GM23338 (cell line): ENCODE data around the gene MICALL1. TPM values are rescaled to one million over a fixed set of nuclear protein-coding genes. Genes with fewer than 3 reads are reported as not detected.

Source experiments
- ATAC-seq: fragments of 200-7000 bp; cut with Tn5 transposase; 3 replicates; pipeline ENCODE4 v1.9.1; 2020
- DNase-seq: peaks from one replicate; pipeline ENCODE4 v3.0.0-alpha.2; 2015; ENCODE audit warnings: low spot score
- H2AFZ ChIP-seq: fragments of 200-600 bp; sonication (generic); 2 replicates; pipeline ENCODE4 v1.8.0; 2016; ENCODE audit warnings: antibody characterized with exemption, mild to moderate bottlenecking, moderate library complexity
- H3F3A ChIP-seq: fragments of 200-600 bp; sonication (generic); replicated peaks from 2 replicates; pipeline ENCODE4 v1.8.0; 2017; ENCODE audit warnings: antibody characterized with exemption, mixed run types, low read depth
- H3K27ac ChIP-seq: fragments of 200-600 bp; sonication (generic); 2 replicates; pipeline ENCODE4 v1.6.1; 2016; ENCODE audit warnings: low read depth
- H3K27me3 ChIP-seq: fragments of 200-600 bp; sonication (generic); 2 replicates; pipeline ENCODE4 v1.8.0; 2016; ENCODE audit warnings: mild to moderate bottlenecking, mixed run types, moderate library complexity; ENCODE audit not compliant: insufficient read depth
- H3K36me3 ChIP-seq: fragments of 200-600 bp; sonication (generic); 2 replicates; pipeline ENCODE4 v1.8.0; 2016; ENCODE audit warnings: mild to moderate bottlenecking; ENCODE audit not compliant: insufficient read depth
- H3K4me1 ChIP-seq: fragments of 200-600 bp; sonication (generic); 2 replicates; pipeline ENCODE4 v1.8.0; 2016; ENCODE audit warnings: mild to moderate bottlenecking, moderate library complexity; ENCODE audit not compliant: insufficient read depth
- H3K4me2 ChIP-seq: fragments of 200-600 bp; sonication (generic); 2 replicates; pipeline ENCODE4 v1.7.1; 2017; ENCODE audit warnings: mixed run types
- H3K4me3 ChIP-seq: fragments of 200-600 bp; sonication (generic); 2 replicates; pipeline ENCODE4 v1.6.1; 2016; ENCODE audit warnings: mixed run types
- H3K79me2 ChIP-seq: fragments of 200-600 bp; sonication (generic); replicated peaks from 2 replicates; pipeline ENCODE4 v1.8.0; 2017; ENCODE audit warnings: mild to moderate bottlenecking; ENCODE audit not compliant: insufficient read depth
- H3K9me2 ChIP-seq: fragments of 200-600 bp; sonication (generic); 2 replicates; pipeline ENCODE4 v1.8.0; 2017; ENCODE audit not compliant: insufficient read depth
- H4K20me1 ChIP-seq: fragments of 200-600 bp; sonication (generic); replicated peaks from 2 replicates; pipeline ENCODE4 v1.8.0; 2017; ENCODE audit warnings: mild to moderate bottlenecking; ENCODE audit not compliant: insufficient read depth
- H3K27ac Mint-ChIP-seq: 2 replicates; pipeline ENCODE4 v1.8.0; 2020; ENCODE audit warnings: inconsistent platforms, mild to moderate bottlenecking, moderate library complexity, mixed read lengths
- H3K27me3 Mint-ChIP-seq: 3 replicates; pipeline ENCODE4 v1.8.0; 2022; ENCODE audit warnings: low read depth, mild to moderate bottlenecking, moderate library complexity, mixed read lengths, inconsistent platforms; ENCODE audit not compliant: insufficient read depth, poor library complexity
- H3K36me3 Mint-ChIP-seq: 3 replicates; pipeline ENCODE4 v1.8.0; 2021; ENCODE audit warnings: low read depth, mild to moderate bottlenecking, inconsistent platforms, moderate library complexity, mixed read lengths
- H3K4me1 Mint-ChIP-seq: 3 replicates; pipeline ENCODE4 v1.8.0; 2020; ENCODE audit warnings: mild to moderate bottlenecking, inconsistent platforms, mixed read lengths
- H3K4me3 Mint-ChIP-seq: 3 replicates; pipeline ENCODE4 v1.8.0; 2021; ENCODE audit warnings: moderate library complexity, mild to moderate bottlenecking, inconsistent platforms, mixed read lengths
- H3K9me3 Mint-ChIP-seq: 3 replicates; pipeline ENCODE4 v1.8.0; 2020; ENCODE audit warnings: moderate library complexity, mild to moderate bottlenecking, inconsistent platforms, mixed read lengths
- CREB1 ChIP-seq: fragments of 250-450 bp; sonication (Bioruptor Pico); IDR thresholded peaks from 2 replicates; pipeline ENCODE4 v1.5.0; 2020; ENCODE audit warnings: low read depth, mild to moderate bottlenecking, moderate library complexity
- EZH2 ChIP-seq: fragments of 200-600 bp; sonication (generic); IDR thresholded peaks from one replicate; pipeline ENCODE4 v1.8.0; 2017; ENCODE audit warnings: antibody characterized with exemption, mild to moderate bottlenecking, low read depth; ENCODE audit not compliant: unreplicated experiment
- EZH2phosphoT487 ChIP-seq: fragments of 200-600 bp; sonication (generic); IDR thresholded peaks from one replicate; pipeline ENCODE4 v1.8.1; 2018; ENCODE audit warnings: antibody characterized with exemption; ENCODE audit not compliant: unreplicated experiment
- JUNB ChIP-seq: IDR thresholded peaks from one replicate; pipeline ENCODE4 v1.6.1; 2016; ENCODE audit warnings: antibody characterized with exemption; ENCODE audit not compliant: unreplicated experiment
- NANOG ChIP-seq: IDR thresholded peaks from 2 replicates; pipeline ENCODE4 v1.6.1; 2016; ENCODE audit warnings: antibody characterized with exemption, borderline replicate concordance
- POLR2AphosphoS5 ChIP-seq: IDR thresholded peaks from 2 replicates; pipeline ENCODE4 v1.6.1; 2016; ENCODE audit warnings: antibody characterized with exemption, low read depth
- STAT1 ChIP-seq: IDR thresholded peaks from one replicate; pipeline ENCODE4 v1.6.1; 2016; ENCODE audit warnings: antibody characterized with exemption; ENCODE audit not compliant: unreplicated experiment
- ZNF114 ChIP-seq: fragments of 250-450 bp; sonication (Bioruptor Pico); IDR thresholded peaks from 2 replicates; pipeline ENCODE4 v1.5.0; 2020; ENCODE audit warnings: mild to moderate bottlenecking, moderate library complexity
- ZNF331 ChIP-seq: fragments of 250-450 bp; sonication (Bioruptor Pico); IDR thresholded peaks from 2 replicates; pipeline ENCODE4 v1.5.0; 2020; ENCODE audit warnings: low read depth, mild to moderate bottlenecking, moderate library complexity
- polyA plus RNA-seq: library from polyadenylated mRNA; unstranded; fragments of >200 nt; fragmentation: Nextera tagmentation; extraction: Ambion mirVana; gene quantifications from 2 replicates; pipeline ENCODE4 v1.2.1, GENCODE V29; 2016
- total RNA-seq: library from RNA; depleted of rRNA; stranded (reverse); fragments of >200 nt; shearing (Covaris generic); gene quantifications from 2 replicates; pipeline ENCODE4 v1.2.3, GENCODE V29; 2014
- TF ChIP-seq, protein P1 (sequence below): IDR thresholded peaks from one replicate; pipeline ENCODE4 v1.6.1; 2018; ENCODE audit warnings: antibody characterized with exemption; ENCODE audit not compliant: unreplicated experiment
- TF ChIP-seq, protein P2 (sequence below): fragments of 250-450 bp; sonication (Bioruptor Pico); IDR thresholded peaks from 2 replicates; pipeline ENCODE4 v1.5.0; 2020; ENCODE audit warnings: mild to moderate bottlenecking, moderate library complexity
- TF ChIP-seq, protein P3 (sequence below): IDR thresholded peaks from 2 replicates; pipeline ENCODE4 v1.6.1; 2016; ENCODE audit warnings: antibody characterized with exemption
- TF ChIP-seq, protein P4 (sequence below), 2 experiments: fragments of 200-600 bp in 1 of 2; sonication (generic) in 1 of 2; conservative IDR thresholded peaks; 2 replicates each; pipeline versions ENCODE4 v1.5.1 to v1.6.1; 2016 to 2017; ENCODE audit warnings: antibody characterized with exemption in 2 of 2, low read depth in 2 of 2, mild to moderate bottlenecking in 2 of 2, moderate library complexity in 1 of 2

The MICALL1 gene
- total and polyA plus RNA-seq, 2 experiments from 2014 or later = 5.9 to 33.1 TPM

DNA sequence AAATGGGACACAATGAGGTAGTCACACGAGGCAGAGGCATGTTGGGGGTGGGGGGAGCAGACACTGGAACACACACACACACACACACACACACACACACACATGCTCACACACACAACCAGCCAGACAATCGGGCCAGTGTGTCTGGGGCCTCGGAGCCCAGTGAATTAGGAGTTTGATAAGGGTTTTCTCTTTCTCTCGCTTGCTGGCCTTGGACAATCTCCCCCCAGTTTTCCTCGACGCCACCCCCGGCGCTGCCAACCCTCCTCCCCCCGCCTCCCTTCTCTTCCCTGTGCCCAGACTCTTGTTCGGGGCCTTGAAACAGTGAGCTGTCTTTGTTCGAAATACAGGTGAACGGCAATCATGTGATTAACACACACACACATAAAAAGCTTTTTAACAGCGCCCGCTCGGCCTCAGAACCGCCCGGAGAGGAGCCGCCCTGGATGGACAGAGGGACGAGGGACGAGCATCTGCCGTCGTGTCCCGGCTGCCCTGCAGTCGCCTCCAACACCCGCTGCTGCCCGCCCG lies 79.7 kb downstream of the MICALL1 start:
- no peaks in the 10 kb centered on the region for H4K20me1 ChIP-seq
- H3K4me1 ChIP-seq = peaks cover 10% of the 10 kb centered on the region
- H3K4me1 Mint-ChIP-seq = peaks cover 24% of the 10 kb centered on the region
- no peaks in the 10 kb centered on the region for H3K79me2 ChIP-seq
- no peak overlapping the region for H3K27ac Mint-ChIP-seq
- H3K27ac ChIP-seq = no peak overlapping the region
- H3K4me2 ChIP-seq = no peak overlapping the region
- H3K27me3 ChIP-seq = peaks cover 25% of the 10 kb centered on the region
- no peaks in the 10 kb centered on the region for H3K36me3 ChIP-seq
- H3K4me3 ChIP-seq = no peak overlapping the region
- peaks cover 30% of the 10 kb centered on the region for H3K27me3 Mint-ChIP-seq
- no peaks in the 10 kb centered on the region for H3K9me3 Mint-ChIP-seq
- no peaks in the 10 kb centered on the region for H3K9me2 ChIP-seq
- H3K36me3 Mint-ChIP-seq = no peaks in the 10 kb centered on the region
- H3F3A ChIP-seq = no peaks in the 10 kb centered on the region
- no peak overlapping the region; the same call in 2 of the 3 replicates for H3K4me3 Mint-ChIP-seq
- TF ChIP-seq EZH2phosphoT487 = no peak
- TF ChIP-seq ZNF114 (CRISPR knock-in tag) = no peak
- TF ChIP-seq STAT1 = no peak
- no peak for TF ChIP-seq EZH2
- no peak for TF ChIP-seq ZNF331 (CRISPR knock-in tag)
- no peak for TF ChIP-seq POLR2AphosphoS5
- no peak for TF ChIP-seq CREB1 (CRISPR knock-in tag)
- TF ChIP-seq, protein P1, sequence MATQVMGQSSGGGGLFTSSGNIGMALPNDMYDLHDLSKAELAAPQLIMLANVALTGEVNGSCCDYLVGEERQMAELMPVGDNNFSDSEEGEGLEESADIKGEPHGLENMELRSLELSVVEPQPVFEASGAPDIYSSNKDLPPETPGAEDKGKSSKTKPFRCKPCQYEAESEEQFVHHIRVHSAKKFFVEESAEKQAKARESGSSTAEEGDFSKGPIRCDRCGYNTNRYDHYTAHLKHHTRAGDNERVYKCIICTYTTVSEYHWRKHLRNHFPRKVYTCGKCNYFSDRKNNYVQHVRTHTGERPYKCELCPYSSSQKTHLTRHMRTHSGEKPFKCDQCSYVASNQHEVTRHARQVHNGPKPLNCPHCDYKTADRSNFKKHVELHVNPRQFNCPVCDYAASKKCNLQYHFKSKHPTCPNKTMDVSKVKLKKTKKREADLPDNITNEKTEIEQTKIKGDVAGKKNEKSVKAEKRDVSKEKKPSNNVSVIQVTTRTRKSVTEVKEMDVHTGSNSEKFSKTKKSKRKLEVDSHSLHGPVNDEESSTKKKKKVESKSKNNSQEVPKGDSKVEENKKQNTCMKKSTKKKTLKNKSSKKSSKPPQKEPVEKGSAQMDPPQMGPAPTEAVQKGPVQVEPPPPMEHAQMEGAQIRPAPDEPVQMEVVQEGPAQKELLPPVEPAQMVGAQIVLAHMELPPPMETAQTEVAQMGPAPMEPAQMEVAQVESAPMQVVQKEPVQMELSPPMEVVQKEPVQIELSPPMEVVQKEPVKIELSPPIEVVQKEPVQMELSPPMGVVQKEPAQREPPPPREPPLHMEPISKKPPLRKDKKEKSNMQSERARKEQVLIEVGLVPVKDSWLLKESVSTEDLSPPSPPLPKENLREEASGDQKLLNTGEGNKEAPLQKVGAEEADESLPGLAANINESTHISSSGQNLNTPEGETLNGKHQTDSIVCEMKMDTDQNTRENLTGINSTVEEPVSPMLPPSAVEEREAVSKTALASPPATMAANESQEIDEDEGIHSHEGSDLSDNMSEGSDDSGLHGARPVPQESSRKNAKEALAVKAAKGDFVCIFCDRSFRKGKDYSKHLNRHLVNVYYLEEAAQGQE = no peak
- TF ChIP-seq, protein P2, sequence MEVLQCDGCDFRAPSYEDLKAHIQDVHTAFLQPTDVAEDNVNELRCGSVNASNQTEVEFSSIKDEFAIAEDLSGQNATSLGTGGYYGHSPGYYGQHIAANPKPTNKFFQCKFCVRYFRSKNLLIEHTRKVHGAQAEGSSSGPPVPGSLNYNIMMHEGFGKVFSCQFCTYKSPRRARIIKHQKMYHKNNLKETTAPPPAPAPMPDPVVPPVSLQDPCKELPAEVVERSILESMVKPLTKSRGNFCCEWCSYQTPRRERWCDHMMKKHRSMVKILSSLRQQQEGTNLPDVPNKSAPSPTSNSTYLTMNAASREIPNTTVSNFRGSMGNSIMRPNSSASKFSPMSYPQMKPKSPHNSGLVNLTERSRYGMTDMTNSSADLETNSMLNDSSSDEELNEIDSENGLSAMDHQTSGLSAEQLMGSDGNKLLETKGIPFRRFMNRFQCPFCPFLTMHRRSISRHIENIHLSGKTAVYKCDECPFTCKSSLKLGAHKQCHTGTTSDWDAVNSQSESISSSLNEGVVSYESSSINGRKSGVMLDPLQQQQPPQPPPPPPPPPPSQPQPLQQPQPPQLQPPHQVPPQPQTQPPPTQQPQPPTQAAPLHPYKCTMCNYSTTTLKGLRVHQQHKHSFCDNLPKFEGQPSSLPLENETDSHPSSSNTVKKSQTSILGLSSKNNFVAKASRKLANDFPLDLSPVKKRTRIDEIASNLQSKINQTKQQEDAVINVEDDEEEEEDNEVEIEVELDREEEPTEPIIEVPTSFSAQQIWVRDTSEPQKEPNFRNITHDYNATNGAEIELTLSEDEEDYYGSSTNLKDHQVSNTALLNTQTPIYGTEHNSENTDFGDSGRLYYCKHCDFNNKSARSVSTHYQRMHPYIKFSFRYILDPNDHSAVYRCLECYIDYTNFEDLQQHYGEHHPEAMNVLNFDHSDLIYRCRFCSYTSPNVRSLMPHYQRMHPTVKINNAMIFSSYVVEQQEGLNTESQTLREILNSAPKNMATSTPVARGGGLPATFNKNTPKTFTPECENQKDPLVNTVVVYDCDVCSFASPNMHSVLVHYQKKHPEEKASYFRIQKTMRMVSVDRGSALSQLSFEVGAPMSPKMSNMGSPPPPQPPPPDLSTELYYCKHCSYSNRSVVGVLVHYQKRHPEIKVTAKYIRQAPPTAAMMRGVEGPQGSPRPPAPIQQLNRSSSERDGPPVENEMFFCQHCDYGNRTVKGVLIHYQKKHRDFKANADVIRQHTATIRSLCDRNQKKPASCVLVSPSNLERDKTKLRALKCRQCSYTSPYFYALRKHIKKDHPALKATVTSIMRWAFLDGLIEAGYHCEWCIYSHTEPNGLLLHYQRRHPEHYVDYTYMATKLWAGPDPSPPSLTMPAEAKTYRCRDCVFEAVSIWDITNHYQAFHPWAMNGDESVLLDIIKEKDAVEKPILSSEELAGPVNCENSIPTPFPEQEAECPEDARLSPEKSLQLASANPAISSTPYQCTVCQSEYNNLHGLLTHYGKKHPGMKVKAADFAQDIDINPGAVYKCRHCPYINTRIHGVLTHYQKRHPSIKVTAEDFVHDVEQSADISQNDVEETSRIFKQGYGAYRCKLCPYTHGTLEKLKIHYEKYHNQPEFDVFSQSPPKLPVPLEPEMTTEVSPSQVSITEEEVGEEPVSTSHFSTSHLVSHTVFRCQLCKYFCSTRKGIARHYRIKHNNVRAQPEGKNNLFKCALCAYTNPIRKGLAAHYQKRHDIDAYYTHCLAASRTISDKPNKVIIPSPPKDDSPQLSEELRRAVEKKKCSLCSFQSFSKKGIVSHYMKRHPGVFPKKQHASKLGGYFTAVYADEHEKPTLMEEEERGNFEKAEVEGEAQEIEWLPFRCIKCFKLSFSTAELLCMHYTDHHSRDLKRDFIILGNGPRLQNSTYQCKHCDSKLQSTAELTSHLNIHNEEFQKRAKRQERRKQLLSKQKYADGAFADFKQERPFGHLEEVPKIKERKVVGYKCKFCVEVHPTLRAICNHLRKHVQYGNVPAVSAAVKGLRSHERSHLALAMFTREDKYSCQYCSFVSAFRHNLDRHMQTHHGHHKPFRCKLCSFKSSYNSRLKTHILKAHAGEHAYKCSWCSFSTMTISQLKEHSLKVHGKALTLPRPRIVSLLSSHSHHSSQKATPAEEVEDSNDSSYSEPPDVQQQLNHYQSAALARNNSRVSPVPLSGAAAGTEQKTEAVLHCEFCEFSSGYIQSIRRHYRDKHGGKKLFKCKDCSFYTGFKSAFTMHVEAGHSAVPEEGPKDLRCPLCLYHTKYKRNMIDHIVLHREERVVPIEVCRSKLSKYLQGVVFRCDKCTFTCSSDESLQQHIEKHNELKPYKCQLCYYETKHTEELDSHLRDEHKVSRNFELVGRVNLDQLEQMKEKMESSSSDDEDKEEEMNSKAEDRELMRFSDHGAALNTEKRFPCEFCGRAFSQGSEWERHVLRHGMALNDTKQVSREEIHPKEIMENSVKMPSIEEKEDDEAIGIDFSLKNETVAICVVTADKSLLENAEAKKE = no peak
- TF ChIP-seq JUNB = no peak
- TF ChIP-seq, protein P3, sequence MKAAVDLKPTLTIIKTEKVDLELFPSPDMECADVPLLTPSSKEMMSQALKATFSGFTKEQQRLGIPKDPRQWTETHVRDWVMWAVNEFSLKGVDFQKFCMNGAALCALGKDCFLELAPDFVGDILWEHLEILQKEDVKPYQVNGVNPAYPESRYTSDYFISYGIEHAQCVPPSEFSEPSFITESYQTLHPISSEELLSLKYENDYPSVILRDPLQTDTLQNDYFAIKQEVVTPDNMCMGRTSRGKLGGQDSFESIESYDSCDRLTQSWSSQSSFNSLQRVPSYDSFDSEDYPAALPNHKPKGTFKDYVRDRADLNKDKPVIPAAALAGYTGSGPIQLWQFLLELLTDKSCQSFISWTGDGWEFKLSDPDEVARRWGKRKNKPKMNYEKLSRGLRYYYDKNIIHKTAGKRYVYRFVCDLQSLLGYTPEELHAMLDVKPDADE = no peak
- TF ChIP-seq, protein P4, sequence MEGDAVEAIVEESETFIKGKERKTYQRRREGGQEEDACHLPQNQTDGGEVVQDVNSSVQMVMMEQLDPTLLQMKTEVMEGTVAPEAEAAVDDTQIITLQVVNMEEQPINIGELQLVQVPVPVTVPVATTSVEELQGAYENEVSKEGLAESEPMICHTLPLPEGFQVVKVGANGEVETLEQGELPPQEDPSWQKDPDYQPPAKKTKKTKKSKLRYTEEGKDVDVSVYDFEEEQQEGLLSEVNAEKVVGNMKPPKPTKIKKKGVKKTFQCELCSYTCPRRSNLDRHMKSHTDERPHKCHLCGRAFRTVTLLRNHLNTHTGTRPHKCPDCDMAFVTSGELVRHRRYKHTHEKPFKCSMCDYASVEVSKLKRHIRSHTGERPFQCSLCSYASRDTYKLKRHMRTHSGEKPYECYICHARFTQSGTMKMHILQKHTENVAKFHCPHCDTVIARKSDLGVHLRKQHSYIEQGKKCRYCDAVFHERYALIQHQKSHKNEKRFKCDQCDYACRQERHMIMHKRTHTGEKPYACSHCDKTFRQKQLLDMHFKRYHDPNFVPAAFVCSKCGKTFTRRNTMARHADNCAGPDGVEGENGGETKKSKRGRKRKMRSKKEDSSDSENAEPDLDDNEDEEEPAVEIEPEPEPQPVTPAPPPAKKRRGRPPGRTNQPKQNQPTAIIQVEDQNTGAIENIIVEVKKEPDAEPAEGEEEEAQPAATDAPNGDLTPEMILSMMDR (conservative IDR thresholded peaks at IDR 0.05; ENCODE audit: low read depth in 2 of 2) = no peak
- no peak for TF ChIP-seq NANOG
- no peak for ATAC-seq
- H2AFZ ChIP-seq = no peak overlapping the region
- no peak for DNase-seq
